GM21526 (cell line): ENCODE results near the gene SMG1.
"Not testable (repeated sequence)": the region's sequence is repeated elsewhere in the genome, so short reads cannot be mapped to it uniquely, and the experiment has no call there.

ENCODE experiments used
- ATAC-seq: cut with Tn5 transposase; IDR thresholded peaks from one replicate; pipeline ENCODE4 v1.9.1; 2021; ENCODE audit warnings: moderate library complexity; ENCODE audit not compliant: unreplicated experiment, low FRiP score

The SMG1 gene

DNA sequence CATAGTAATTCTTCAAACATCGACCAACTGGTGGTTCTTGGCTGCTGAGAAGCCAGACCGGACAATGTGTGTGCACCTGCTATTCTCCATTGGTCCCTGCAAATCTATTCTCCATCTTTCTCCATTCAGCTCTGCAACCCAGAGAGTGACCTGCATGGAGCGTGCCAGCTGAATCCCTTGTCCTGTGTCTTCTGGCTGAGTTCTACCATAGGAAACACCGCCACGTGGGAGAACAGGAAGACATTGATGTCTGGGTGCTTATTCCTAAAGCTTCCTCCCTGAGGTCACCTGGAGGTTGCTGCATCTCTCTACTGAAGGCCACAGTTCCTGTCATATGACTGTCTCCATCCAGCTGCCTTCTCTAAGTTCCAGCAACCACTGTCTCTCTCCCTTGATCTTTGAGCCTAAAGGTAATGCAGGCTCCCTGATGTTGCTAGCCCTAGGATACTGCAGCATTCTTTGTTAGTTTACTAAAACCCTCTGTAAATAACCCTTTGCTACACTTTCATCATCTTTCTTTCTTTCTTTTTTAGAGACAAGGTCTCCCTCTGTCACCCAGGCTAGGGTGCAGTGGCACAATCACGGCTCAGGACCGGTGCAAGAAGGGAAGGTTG is 10.6 kb upstream of the SMG1 start:
- no peak for ATAC-seq

DNA sequence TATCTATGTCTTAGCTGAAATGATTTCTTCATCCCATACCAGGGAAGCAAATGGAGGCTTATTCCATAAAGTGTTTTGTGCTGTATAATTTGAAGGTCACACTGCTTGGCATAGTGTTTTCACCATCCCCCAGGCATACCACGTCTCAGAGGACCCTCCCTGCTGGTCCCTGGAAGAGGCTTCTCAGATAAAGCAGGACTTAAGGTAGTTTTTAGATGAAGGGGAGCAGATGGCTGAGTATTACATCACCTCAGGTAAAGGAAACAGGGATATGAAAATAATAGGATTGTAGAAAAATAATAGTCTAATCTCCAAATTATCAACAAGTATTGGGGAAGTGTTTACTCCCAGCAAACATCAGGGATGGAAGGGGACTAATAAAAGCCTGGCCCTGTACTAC is 7.3 kb upstream of the SMG1 start:
- ATAC-seq: no peak

DNA sequence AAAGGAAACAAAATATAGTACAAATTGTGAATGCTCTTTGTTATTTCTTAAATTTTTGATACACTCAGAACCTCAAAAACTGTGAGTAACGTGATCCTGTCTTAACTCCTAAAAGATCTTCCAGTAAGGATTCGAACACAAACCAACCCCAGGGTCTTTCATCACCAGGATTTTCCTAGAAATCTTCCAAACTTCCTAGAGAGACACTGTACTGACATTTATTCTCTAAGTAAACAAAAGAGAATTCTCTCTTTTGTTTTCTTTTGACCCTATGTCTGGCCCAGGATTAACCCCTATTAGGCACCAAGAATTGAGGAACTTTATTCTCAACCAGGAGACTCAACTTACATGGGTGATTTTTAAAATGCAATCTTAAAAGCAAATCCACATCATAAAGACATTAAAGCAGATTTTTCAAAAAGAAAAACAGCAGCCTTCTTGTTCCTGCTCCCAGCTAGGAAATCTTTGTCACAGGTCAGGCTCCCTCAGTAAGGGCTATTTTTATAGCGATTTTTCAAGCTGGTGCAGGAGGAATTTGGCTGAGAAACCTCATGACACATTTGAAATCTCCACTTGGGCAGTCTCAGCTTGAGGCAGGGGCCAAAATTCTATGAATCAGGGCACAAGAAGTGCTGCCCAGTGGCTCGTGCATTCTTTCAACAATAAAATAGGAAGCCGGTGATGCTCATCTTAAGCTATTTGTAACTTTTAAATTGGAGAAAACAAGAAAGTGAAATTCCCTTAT is 6.2 kb upstream of the SMG1 start:
- ATAC-seq: no peak

DNA sequence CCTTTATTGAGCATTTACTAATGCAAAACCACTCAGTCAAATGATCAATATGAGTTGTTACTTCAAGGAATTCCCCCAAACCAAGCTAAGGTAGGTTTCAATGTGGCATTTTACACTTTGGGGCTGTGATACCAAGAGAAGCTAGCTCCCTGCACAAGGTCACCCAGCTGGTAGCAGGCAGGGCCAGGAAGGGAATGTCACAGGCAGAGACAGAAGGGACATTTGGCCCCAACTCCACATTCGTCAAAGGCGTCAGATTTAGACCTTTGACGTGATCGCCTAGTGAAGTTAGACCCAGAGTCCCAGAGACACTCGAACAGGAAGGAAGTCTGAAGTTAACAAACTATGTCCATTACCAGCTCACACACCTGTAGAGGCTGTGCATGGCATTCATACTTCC is 5.5 kb upstream of the SMG1 start:
- no peak for ATAC-seq

DNA sequence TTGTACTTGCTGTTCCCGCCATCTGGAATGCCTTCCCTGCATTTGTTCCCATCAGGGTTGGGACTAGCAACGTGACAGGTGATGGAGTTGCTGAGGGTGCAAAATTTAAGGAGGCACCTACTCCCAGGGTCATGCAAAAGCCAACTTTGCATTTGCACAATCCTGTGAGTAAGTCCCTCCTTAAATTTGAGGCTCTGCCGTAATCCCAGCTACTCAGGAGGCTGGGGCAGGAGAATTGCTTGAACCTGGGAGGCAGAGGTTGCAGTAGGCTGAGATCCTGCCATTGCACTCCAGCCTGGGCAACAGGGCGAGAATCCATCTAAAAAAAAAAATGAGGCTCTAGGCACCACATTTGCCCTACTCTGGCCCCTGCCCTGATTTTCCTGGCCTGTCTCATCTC is 3.9 kb upstream of the SMG1 start:
- not testable (repeated sequence) for ATAC-seq

DNA sequence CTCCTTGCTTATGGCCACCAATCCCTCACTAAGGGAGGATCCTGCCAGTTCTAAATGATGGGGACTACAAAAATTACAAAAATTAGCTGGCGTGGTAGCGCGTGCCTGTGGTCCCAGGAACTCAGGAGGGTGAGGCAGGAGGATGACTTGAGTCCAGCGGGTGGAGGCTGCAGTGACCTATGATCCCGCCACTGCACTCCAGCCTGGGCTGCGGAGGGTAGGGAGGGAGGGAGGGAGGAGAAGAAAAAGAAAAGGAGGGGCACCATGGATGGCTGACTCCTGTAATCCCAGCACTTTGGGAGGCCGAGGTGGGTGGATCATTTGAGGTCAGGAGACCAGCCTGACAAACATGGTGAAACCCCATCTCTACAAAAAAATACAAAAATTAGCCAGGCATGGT is 1.9 kb upstream of the SMG1 start:
- ATAC-seq: not testable (repeated sequence)

DNA sequence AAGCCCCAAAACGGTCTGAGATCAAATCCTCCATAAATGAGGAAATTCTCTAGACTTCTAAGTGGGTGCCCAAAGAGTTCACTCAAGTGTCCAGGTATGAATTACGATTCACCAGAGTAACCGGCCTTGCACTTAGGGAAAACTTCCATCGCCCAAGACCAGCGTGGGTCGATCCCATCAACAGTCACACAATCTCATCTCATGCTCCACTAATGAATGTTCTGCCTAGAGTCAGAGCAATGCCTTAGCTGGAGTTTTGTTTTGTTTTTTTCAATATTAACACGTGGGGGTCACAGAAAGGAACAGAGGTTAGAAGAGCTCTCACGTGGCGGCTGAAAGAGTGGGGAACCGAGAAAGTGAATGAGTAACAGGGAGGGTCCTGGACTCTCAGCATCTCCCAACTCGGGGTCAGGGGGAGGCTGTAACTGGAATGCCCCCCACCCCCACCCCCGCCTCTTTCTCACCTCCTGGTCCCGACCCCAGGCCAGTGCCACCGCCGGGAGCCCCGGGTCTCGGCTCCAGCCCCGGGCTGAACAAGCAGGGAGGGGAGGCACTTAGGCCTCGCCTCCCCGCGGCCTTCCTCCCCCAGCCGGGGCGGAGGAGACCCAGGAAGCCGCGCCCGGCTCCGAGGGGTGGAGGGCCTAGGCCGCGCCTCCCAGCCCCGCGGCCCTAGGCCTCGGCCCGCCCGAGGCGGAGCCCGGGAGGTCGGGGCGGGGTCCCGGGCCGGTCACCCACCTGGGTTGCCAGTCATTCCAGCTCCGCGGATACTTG is 808 bp downstream of the SMG1 start:
- peak; percentile 46 for ATAC-seq

DNA sequence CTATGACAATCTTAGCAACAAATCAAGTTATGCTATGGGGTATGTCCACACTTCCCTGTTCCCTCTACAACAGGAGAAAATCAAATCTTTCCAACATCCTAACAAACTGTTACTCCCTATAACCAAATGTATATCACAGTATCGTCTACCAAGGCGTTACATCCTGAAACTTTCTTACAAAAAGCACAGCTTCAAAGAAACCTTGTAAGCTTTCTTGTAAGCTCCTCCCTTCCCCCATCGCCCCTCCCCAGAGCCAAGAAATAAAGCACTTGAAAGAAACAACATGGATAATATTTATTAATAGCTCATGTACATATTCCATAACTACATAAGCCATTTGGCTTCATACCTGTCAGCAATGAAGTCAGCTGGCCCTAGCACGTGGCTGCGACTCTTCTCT is 2.3 kb downstream of the SMG1 start:
- ATAC-seq: not testable (repeated sequence)

DNA sequence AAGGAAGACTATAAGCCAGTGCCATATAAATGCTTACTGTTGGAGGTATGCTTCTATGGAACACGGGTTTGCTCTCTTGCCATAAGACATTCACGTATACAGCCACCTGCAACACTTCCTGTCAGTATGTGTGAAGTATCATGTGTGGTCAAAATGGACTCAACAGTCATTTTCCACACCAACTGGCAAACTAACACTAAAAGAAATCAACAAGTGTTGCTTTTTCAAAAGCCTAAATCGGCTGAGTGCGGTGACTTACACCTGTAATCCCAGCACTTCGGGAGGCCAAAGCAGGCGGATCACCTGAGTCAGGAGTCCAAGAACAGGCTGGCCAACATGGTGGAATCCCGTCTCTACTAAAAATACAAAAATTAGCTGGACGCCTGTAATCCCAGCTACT is 3.1 kb downstream of the SMG1 start:
- not testable (repeated sequence) for ATAC-seq

DNA sequence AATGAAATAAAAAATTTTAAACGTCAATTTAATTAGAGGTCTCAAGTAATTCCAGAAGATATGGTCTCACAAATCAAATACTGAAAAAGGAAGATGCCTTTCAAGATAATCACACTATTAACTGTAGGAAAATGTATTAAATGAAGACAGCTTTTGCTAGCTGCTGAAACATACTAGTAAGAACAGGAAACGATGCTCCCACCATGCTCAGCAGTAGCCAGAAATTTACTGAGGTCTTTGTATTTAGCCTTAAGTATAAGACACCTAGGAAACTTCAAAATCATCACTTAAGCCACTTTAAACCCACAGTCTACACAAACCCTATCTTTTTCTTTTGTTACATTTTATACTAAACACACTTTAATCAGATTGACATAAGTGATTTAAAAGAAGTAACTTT is 16.6 kb downstream of the SMG1 start:
- ATAC-seq: not testable (repeated sequence)

DNA sequence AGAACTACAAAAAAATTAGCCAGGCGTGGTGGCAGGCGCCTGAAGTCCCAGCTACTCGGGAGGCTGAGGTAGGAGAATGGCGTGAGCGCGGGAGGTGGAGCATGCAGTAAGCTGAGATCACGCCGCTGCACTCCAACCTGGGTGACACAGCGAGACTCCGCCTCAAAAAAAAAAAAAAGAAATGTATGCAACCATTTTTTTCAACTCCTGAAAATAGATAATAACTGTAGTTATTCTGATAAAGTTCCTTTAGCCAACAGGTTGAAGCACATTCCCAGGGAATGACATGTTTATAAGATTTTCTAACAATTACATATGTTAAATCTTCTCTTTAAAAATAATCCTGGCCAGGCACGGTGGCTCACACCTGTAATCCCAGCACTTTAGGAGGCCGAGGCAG is 17.5 kb downstream of the SMG1 start:
- not testable (repeated sequence) for ATAC-seq

DNA sequence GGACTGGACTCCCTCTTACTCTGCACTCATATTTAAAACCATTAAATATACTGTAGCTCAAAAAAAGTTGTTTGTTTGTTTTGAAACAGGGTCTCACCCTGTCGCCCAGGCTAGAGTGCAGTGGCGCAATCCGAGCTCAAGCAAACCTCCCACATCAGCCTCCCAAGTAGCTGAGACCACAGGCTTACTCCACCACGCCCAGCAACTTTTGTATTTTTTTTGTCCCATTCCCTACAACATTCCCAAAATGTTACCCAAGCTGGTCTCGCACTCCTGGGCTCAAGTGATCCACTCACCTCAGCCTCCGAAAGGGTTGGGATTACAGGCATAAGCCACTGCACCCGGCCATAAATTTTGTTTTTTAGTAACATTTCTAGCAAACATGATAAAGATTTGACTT is 23.4 kb downstream of the SMG1 start:
- not testable (repeated sequence) for ATAC-seq

DNA sequence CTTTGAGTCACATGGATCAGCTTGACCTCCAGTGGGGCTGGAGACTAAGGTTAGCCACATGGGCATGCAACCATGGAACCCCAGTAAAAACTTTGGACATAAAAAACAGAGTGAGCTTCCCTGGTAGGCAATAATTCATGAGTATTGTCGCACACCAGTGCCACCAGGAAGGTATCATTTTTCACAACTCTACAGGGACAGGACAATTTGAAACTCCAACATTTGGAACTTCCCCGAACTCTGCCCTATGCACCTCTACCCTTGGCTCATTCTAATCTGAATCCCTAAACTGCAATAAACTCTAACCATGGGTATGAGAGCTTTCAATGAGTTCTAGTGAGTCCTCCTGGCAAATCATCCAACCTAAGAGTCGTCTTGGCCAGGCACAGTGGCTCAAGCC is 24.2 kb downstream of the SMG1 start:
- not testable (repeated sequence) for ATAC-seq

DNA sequence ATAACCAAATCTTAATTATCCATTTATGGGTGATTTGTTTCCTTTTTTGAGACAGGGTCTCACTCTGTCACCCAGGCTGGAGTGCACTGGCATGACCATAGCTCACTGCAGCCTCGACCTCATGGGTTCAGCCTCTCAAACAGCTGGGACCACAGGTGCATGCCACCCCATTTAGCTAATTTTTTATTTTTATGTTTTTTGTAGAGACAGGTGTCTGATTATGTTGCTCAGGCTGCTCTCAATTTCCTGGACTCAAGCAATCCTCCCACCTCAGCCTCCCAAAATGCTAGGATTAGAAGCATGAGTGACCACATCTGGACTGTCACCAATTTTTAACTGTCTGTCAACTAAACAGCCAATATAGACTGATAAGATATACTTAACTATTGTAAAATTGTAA is 25.0 kb downstream of the SMG1 start:
- not testable (repeated sequence) for ATAC-seq

DNA sequence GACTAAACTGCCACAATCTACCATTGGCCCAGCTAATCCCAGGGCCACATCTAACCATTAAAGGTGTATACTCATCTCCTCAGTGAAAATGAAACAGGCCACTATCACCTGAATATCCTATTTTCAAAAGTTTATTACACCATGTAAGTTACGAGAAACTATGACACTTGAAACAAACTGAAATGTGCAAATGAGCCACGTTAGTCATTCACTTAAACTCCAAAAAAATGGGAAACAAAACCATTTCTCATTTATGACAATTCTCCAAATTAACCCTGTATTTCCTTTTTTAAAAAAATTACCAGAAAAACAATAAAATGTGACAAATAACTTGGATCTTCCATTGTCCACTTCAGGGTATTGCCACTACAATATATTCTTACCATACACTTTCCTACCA is 41.8 kb downstream of the SMG1 start:
- not testable (repeated sequence) for ATAC-seq

DNA sequence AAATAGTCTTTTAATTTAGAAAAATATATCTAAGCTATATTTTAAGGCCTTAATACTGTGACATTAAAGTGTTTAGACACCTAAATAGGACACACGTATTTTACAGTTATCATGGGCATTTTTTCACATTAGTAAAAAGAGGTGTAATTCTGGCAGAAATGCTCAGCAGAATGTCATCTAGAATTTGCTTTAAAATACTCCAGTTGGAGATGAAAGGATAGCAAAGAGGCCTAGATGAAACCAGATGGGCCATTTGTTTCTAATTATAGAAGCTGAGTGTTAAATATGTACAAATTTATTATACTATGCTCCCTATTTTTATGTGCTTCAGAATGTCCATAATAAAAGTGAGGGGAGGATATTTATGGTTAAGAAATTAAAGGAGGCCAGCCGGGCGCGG is 48.5 kb downstream of the SMG1 start:
- not testable (repeated sequence) for ATAC-seq

DNA sequence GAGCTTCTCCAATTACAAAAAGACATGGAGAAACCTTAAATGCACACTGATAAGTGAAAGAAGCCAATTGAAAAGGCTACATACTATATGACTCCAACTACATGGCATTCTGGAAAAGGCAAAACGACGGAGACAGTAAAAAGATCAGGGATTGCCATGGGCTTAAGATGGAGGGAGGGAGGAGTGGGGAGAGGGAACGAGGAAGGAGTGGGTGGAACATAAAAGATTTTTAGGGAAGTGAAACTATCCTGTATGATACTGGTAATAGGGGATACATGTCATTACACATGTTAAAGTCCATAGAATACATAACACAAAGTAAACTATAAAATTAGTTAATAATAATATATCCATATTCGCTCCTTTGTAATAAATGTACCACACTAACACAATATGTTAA is 48.9 kb downstream of the SMG1 start:
- ATAC-seq: not testable (repeated sequence)

DNA sequence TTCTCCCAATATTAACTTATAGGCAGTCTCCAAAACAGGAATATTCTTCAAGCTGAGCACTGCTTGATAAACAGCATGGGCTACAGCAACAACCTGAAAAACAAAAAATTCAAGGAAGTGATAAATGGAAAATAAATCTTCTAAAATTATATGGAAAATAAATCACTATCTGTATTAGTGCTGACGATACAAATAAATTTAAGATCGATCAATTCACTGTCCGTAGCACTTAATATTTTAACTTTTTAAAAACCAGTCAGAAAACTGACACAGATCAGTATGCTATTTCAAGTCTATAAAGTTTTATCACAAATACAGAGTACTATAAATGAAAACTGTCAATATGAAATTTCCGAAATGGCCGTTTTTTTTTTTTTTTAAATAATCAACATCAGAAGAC is 49.9 kb downstream of the SMG1 start:
- ATAC-seq: not testable (repeated sequence)

DNA sequence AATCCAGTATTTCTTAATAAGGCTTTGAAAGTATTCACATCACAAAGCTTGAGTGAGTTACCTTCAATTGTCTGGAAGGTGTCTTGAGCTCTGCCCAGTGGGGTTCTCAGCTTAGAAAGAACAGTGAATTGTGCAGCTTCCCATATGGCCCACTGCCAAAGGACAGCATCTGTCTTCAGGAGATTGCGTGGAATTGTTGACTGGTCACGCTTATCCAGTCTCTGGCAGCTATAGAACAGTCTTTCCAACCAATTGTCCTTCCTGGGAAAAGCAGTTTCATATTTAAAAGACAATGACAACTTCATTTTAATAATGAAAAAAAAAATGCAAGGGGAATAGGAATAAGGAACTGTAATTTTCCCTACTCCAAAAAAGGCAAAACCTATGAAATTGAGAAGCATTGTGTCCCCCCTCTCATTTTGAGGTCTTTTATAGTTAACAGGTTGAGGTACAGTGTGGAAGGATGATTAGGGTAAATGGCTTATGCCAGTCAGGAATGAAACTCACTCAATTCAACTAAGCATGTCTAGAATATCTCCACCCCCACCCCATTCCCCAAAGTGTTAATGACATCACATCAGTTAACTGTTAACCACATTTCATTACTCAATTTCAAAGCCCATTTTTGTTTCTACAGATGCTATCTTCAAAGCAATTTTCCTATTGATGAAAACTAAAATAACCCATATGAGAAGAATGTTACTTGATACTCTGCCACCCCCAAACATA is 57.0 kb downstream of the SMG1 start:
- ATAC-seq: not testable (repeated sequence)

DNA sequence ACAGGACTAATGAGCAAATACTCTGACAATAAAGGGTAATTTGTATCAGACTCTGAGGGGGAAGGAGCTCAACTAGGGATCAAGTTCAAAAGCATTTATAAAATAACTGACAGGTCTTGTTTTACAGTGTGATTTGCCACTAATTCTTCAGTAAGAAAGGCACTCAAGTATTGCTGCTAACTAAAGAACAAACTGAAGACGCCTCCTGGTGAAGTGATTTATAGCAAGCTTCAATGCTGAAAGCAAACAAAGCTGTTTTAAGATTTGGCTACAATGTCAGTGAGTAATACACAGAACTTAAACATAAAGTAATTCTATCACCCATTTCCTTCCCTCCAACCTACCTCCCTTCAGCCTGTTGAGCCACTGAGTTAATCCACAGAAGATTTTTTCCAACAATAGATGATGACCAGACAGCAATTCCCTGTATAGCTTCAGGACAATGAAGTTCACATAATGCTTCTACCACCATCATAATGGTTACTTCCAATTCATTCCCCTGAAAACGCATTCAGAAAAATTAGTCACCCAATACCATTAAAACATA is 59.9 kb downstream of the SMG1 start:
- not testable (repeated sequence) for ATAC-seq

DNA sequence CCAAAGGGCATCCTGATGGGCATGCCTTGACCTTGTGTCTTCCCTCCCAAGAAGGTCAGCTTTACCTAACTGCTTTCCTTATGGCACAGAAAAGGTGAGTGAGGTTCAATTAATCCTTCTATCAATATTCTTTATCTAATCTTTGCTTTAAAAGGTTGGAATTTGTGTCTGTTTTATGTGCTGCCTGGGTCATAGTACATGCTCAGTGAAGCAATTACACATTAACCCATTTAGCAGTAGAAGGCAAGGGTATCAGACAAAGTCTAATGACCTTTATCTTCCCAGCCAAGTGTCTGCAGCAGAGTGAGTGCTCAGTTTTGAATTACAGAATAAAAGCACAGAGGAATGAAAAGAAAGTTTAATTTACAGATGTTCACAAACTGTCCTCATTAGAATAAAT is 63.3 kb downstream of the SMG1 start:
- ATAC-seq: not testable (repeated sequence)
